BLaER1 (cell line): ENCODE results near the gene ITGA3.
A peak's percentile ranks its signal among the peaks of the same experiment; 100 is the strongest.

Source experiments
- H3K27ac ChIP-seq: shearing (Covaris generic); formaldehyde crosslinking; 2 replicates; pipeline ENCODE4 v1.8.1; 2022
- H3K27me3 ChIP-seq: shearing (Covaris generic); formaldehyde crosslinking; 2 replicates; pipeline ENCODE4 v1.8.1; 2022
- H3K36me3 ChIP-seq: shearing (Covaris generic); formaldehyde crosslinking; 2 replicates; pipeline ENCODE4 v1.8.1; 2022
- H3K4me1 ChIP-seq: shearing (Covaris generic); formaldehyde crosslinking; 2 replicates; pipeline ENCODE4 v1.8.1; 2022
- H3K4me2 ChIP-seq: shearing (Covaris generic); formaldehyde crosslinking; 2 replicates; pipeline ENCODE4 v1.8.1; 2022
- H3K4me3 ChIP-seq: shearing (Covaris generic); formaldehyde crosslinking; 2 replicates; pipeline ENCODE4 v1.8.1; 2022
- H3K9ac ChIP-seq: shearing (Covaris generic); formaldehyde crosslinking; 2 replicates; pipeline ENCODE4 v1.8.1; 2022
- H3K9me3 ChIP-seq: shearing (Covaris generic); formaldehyde crosslinking; 2 replicates; pipeline ENCODE4 v1.8.1; 2022
- H4K20me1 ChIP-seq: shearing (Covaris generic); formaldehyde crosslinking; 2 replicates; pipeline ENCODE4 v1.8.1; 2022
- Cebpa-rat ChIP-seq: shearing (Covaris generic); IDR thresholded peaks from 2 replicates; pipeline ENCODE4 v1.8.1; 2022

Gene ITGA3

DNA sequence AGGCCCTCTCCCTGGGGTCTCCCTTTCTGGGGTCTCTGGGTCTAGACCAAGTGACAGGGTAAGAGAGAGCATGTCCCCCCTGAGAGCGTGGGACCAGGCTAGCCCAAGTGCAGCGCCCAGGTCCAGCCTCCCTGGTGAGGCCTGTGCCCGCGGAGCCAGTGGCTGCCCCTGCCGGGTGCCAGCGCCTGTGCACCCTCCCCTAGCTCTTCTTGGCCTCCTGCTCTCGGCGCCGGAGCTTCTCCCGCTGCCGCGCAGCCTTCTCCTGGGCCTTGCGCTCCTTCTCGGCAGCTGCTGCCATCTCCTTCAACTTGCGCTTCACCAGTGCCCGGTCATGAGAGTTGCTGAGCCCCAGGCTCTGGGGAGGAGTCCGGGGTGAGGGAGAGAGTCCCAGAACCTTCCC lies 56.8 kb downstream of the ITGA3 start:
- Histone ChIP-seq H3K36me3 (peaks cover 34% of the 10 kb centered on the region), H3K4me3 (no peak overlapping the region), H3K27ac (no peak overlapping the region), H3K4me1 (peaks cover 10% of the 10 kb centered on the region), H3K4me2 (no peak overlapping the region), H3K27me3 (peaks cover 17% of the 10 kb centered on the region), H4K20me1 (no peaks in the 10 kb centered on the region), H3K9me3 (no peaks in the 10 kb centered on the region), H3K9ac (no peak overlapping the region)
- no peak for TF ChIP-seq Cebpa-rat

DNA sequence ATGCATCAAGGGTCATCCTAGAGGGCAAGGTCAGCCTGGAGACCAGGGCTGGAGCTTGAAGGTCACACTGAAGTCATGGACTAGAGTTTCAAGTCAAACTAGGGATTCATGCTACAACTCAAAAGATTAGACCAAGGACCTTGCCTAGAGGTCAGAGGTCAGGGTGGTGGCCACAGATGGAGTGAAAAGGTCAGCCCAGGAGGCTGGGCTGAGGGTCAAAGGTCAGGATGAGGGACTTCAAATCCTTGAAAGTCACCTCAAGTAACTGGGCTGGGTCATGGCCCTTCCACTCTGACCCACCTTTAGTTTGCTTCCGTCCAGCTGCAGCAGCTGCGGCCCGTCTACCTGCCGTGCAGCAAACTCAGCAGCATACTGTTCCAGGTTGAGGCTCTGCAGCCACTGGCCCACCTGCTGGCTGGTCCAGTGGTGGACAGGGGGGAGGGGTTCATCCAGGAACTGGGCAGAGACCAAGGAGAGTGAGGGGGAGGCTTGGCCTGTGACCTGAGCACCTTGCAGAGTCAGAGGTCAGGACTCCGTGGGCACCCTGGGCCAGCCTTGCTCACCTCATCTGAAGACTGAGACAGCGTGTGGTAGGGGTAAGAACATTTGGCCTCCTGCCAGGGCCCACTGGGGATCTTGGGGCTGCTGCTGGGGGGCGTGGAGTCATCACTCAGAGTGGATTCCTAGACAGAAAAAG lies 57.9 kb downstream of the ITGA3 start:
- no peaks in the 10 kb centered on the region for H4K20me1 ChIP-seq
- H3K4me1 ChIP-seq = peaks cover 11% of the 10 kb centered on the region
- H3K9ac ChIP-seq = no peak overlapping the region
- no peak for TF ChIP-seq Cebpa-rat
- H3K36me3 ChIP-seq = peaks cover 26% of the 10 kb centered on the region
- H3K27me3 ChIP-seq = peaks cover 27% of the 10 kb centered on the region
- no peak overlapping the region for H3K4me2 ChIP-seq
- H3K4me3 ChIP-seq = no peak overlapping the region
- H3K27ac ChIP-seq = no peak overlapping the region
- H3K9me3 ChIP-seq = no peaks in the 10 kb centered on the region

DNA sequence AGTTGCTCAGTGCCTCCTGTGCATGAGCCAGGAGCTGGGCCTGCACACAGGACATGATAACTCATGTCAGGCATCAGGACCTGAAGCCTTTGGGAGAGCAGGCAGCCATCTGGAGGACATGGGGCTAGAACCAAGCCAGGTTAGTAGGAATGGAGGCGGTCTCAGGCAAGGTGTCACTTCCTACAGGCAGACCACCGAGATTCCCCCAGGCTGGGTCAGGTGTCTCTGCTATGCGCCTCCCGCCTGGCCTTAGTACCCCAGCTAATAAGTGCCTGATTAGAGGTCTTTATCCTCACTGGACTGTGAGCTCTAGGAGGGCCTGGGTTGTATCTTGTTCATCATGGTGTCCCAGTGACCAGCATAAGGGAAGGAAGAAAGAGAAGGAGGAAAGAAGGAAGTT lies 58.5 kb downstream of the ITGA3 start:
- no peak for TF ChIP-seq Cebpa-rat
- Histone ChIP-seq H3K9ac (no peak overlapping the region), H3K4me2 (no peak overlapping the region), H3K4me1 (peaks cover 11% of the 10 kb centered on the region), H3K9me3 (no peaks in the 10 kb centered on the region), H3K27ac (no peak overlapping the region), H3K27me3 (peaks cover 33% of the 10 kb centered on the region), H3K36me3 (peaks cover 19% of the 10 kb centered on the region), H3K4me3 (no peak overlapping the region), H4K20me1 (no peaks in the 10 kb centered on the region)

DNA sequence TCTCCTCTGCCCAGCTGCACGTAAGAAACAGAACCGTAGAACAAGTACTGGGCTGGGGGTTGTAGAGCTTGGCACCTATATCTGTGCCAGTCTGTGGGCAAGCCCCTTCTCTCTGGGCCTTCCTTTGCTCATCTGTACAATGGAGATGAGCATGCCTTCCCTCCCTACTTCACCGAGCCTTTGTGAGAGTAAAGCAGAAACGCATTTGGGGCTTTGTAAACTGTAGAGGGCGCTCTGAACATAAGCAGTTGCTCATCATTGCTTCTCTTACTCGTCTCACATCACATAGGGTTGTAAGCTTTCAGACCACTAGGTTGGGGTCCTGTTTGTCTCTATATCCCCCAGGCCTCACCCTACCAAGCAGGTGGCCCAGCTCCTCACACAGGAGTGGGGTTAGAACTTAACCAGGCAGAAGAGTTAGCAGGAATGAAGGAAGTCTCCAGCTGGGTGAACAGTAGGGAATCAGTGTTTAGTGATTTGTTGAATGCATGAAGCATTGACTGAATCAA lies 59.0 kb downstream of the ITGA3 start:
- H3K4me1 ChIP-seq = peaks cover 11% of the 10 kb centered on the region
- no peak overlapping the region for H3K27ac ChIP-seq
- peaks cover 16% of the 10 kb centered on the region; the same call in 1 of the 2 replicates for H3K36me3 ChIP-seq
- no peaks in the 10 kb centered on the region for H4K20me1 ChIP-seq
- H3K9me3 ChIP-seq = no peaks in the 10 kb centered on the region
- peaks cover 35% of the 10 kb centered on the region for H3K27me3 ChIP-seq
- no peak overlapping the region for H3K9ac ChIP-seq
- no peak for TF ChIP-seq Cebpa-rat
- no peak overlapping the region for H3K4me3 ChIP-seq
- no peak overlapping the region for H3K4me2 ChIP-seq

DNA sequence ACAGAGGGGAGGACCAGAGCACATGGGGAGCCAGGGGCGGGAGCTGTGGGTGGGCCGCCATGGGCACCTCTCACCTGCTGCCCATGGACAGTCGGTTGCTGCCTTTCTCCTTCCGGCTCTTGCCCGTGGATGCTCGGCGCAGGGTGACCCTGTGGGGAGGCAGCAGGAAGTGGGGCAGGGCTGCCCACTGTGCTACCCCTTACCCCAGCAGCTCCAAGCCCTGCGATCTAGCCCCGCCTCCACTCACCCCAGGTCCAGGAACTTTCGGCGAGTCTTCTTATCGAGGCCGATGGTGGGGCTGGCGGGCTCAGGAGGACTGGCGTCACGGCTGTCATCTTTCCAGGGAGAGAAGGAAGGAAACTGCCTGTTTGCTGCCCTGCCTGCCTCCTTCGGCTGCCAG lies 59.8 kb downstream of the ITGA3 start:
- H3K27me3 ChIP-seq = peaks cover 35% of the 10 kb centered on the region
- no peak for TF ChIP-seq Cebpa-rat
- no peaks in the 10 kb centered on the region for H3K9me3 ChIP-seq
- H3K4me3 ChIP-seq = no peak overlapping the region
- peaks cover 7% of the 10 kb centered on the region; the same call in 1 of the 2 replicates for H3K36me3 ChIP-seq
- no peak overlapping the region for H3K9ac ChIP-seq
- no peak overlapping the region for H3K27ac ChIP-seq
- H4K20me1 ChIP-seq = no peaks in the 10 kb centered on the region
- no peak overlapping the region for H3K4me2 ChIP-seq
- peaks cover 11% of the 10 kb centered on the region for H3K4me1 ChIP-seq

DNA sequence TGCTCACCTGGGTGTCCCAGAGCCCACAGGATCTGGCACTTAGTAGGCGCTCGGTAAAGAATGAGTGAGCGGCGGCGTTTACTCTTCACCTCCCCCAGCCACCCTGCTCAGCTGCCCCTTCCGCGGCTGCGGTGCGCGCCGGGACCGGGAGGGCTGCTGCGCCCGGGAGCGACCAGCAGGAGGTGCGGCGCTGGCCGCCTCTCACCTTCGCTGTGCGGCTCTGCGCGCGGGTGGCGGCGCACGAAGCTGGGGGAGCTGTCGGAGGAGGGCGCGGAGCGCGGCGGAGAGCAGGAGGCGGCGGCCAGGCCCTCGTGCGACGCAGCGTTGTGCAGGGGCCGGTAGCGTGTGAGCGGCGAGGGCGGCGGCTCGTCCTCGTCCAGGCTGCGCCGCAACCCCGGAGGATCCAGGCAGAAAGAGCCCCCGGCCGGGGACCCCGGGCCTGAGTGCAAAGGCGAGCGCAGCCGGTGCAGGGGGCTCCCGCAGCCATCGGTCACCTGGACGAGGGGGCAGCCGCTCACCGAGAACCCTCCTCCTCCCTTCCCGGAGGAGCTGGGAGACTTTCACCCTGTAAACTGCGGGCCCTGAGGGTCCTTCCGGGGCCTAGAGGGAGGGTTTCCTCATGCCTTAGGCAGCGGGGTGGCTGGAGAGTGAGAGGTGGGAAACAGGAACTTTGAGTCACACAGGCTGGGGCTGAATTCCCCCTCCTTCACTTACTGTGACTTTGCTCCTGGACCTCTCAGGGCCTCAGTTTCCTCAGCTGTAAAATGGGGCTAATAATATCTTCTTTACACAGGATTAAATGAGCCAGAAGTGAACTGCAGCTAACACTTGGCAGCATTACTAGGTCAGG lies 61.5 kb downstream of the ITGA3 start:
- H3K4me3 ChIP-seq = peak overlapping the region; percentile 54
- H3K27ac ChIP-seq = no peak overlapping the region
- peaks cover 11% of the 10 kb centered on the region for H3K4me1 ChIP-seq
- H3K36me3 ChIP-seq = no peaks in the 10 kb centered on the region
- no peak for TF ChIP-seq Cebpa-rat
- no peaks in the 10 kb centered on the region for H3K9me3 ChIP-seq
- peak overlapping the region; percentile 89 for H3K4me2 ChIP-seq
- peak overlapping the region; percentile 67 for H3K9ac ChIP-seq
- peaks cover 35% of the 10 kb centered on the region for H3K27me3 ChIP-seq
- no peaks in the 10 kb centered on the region for H4K20me1 ChIP-seq

DNA sequence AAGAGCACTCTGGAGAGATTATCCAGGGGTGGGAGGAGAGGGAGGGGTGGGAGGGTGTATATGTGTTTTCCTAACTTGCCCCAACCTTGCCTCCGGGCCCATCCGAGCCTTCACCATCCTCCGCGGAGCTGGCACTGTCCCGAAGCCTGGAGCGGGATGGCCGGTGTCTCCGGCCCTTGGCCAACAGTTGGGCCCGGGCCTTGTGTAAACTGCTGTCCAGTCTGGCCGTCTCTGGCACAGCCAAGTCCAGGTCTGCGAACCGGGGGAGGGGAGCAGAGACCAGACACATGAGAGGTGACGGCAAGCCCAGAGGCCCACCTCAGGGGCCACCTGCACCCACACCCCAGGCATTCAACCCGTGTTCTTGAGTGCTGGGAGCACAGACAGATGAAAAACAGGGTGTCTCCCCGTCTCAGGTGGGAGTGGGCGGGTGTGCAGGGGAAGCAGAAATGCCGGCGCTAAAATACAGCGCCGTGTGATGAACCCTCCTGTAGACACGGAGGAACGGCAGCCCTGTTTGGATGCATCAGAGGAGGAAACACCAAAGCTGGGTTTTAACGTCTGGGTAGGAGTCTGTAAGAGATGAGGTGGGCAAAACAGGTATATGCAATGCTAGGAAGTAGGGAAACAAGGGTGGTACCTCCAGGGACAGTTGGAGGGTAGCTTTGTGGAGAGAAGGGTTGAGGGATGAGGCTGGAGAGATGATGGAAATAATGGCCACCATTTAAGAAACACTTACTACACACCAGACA lies 62.3 kb downstream of the ITGA3 start:
- Histone ChIP-seq H3K9me3 (no peaks in the 10 kb centered on the region), H3K4me1 (peaks cover 11% of the 10 kb centered on the region), H3K27ac (no peak overlapping the region), H3K4me2 (no peak overlapping the region), H3K4me3 (no peak overlapping the region), H3K36me3 (no peaks in the 10 kb centered on the region), H3K27me3 (peaks cover 35% of the 10 kb centered on the region), H4K20me1 (no peaks in the 10 kb centered on the region), H3K9ac (no peak overlapping the region)
- TF ChIP-seq Cebpa-rat = no peak

DNA sequence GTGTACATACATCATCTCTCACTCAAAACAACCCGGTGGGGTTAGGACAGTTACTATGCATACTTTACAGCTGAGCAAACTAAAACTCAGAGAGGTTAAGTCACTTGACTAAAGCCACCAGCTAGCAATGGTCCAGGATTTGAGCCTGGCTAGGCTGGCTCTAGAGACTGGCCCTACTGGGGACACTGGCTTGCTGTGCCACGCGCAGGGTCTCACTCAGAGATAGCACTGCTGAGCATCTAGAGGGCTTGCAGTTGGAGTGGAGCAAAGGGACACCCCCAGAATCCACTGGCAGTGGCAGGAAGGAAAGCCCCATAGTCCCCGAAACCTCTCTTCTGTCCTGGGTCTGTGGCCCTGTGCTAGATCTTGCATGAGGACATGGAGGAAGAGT lies 62.9 kb downstream of the ITGA3 start:
- Histone ChIP-seq H3K4me3 (no peak overlapping the region), H3K27me3 (peaks cover 35% of the 10 kb centered on the region), H3K9me3 (no peaks in the 10 kb centered on the region), H3K9ac (no peak overlapping the region), H4K20me1 (no peaks in the 10 kb centered on the region), H3K36me3 (no peaks in the 10 kb centered on the region), H3K27ac (no peak overlapping the region), H3K4me1 (peaks cover 11% of the 10 kb centered on the region), H3K4me2 (no peak overlapping the region)
- TF ChIP-seq Cebpa-rat = no peak

DNA sequence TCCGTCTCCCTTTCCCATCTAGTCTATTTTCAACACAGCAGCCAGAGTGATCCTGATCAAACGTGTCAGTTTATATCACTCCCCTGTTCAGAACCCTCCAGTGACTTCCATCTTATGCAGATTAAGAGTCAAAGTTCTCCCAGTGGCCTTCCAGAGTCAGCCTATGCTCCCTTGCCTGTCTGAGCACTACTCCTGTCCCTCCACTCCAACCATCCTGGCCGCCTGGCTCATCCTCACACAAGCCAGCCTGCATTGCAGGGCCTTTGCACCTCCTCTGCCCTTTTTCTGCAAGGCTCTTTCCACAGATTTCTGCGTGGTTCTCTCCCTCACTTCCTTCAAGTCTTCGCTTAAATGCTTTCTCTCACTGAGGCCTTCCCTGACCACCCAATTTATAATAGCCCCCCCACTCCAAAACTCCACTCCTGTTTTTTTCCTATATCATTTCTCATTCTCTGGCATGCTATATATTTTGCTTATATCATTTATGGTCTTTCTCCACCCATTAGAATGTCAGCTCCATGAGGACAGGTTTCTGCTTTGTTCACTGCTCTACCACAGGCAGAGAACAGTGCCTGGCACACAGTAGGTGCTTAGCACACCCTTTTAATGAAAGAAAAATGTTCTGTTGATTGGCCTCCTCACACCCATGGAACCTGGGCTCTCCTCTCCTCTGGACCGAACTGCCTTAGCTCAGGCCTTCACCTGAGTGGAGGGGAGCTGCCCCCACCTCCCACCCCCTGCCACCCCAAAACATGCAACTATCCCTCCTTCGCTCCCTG lies 64.8 kb downstream of the ITGA3 start:
- no peaks in the 10 kb centered on the region for H4K20me1 ChIP-seq
- no peak overlapping the region for H3K9ac ChIP-seq
- TF ChIP-seq Cebpa-rat = no peak
- H3K4me1 ChIP-seq = peaks cover 11% of the 10 kb centered on the region
- H3K27ac ChIP-seq = no peak overlapping the region
- no peak overlapping the region for H3K4me2 ChIP-seq
- H3K4me3 ChIP-seq = no peak overlapping the region
- no peaks in the 10 kb centered on the region for H3K36me3 ChIP-seq
- H3K27me3 ChIP-seq = peaks cover 35% of the 10 kb centered on the region
- H3K9me3 ChIP-seq = no peaks in the 10 kb centered on the region
